D721Med (cell line): ENCODE data around the gene CALHM3.
"Not testable (repeated sequence)": the region's sequence is repeated elsewhere in the genome, so short reads cannot be mapped to it uniquely, and the experiment has no call there.

ENCODE experiments used
- DNase-seq: peaks from one replicate; pipeline ENCODE4 v3.0.0; 2011; ENCODE audit warnings: low spot score; ENCODE audit not compliant: insufficient read length
- FAIRE-seq: peaks from 2 replicates; lab custom pipeline; 2011; peaks lifted over from hg19 to GRCh38; lab: Jason Lieb, UNC
- CTCF ChIP-seq: IDR thresholded peaks from 2 replicates; pipeline ENCODE4 v1.5.1; 2012; ENCODE audit warnings: mild to moderate bottlenecking, control low read depth; ENCODE audit not compliant: insufficient read depth; ENCODE audit errors: missing control alignments

CALHM3 gene

GRCh38 chr10:103507235-103508191 lies 28.5 kb upstream of the CALHM3 start:
- TF ChIP-seq CTCF = no peak
- DNase-seq (no peak), FAIRE-seq (no peak)

- DNase-seq (no peak), FAIRE-seq (no peak)
- no peak for TF ChIP-seq CTCF
Measured at GRCh38 chr10:103506061-103506460, 27.0 kb upstream of the CALHM3 start.

GRCh38 chr10:103504181-103504783 lies 25.2 kb upstream of the CALHM3 start:
- no peak for TF ChIP-seq CTCF
- FAIRE-seq (no peak), DNase-seq (no peak)

- FAIRE-seq, DNase-seq: not testable (repeated sequence)
Measured at GRCh38 chr10:103503777-103504176, 24.7 kb upstream of the CALHM3 start.

- FAIRE-seq = no peak
- no peak for DNase-seq
- no peak for TF ChIP-seq CTCF
Measured at GRCh38 chr10:103502849-103503660, 24.0 kb upstream of the CALHM3 start.

- no peak for TF ChIP-seq CTCF
- FAIRE-seq (no peak), DNase-seq (no peak)
Measured at GRCh38 chr10:103501186-103501585, 22.1 kb upstream of the CALHM3 start.

- DNase-seq = no peak
- FAIRE-seq = no peak
- TF ChIP-seq CTCF = no peak
Measured at GRCh38 chr10:103500481-103500880, 21.4 kb upstream of the CALHM3 start.
